Karpas-422 (cell line): ENCODE data around the gene THSD7B. TPM values are rescaled to one million over a fixed set of nuclear protein-coding genes. Genes with fewer than 3 reads are reported as not detected.
"Not testable (repeated sequence)": the region's sequence is repeated elsewhere in the genome, so short reads cannot be mapped to it uniquely, and the experiment has no call there.

Source experiments
- DNase-seq: peaks from one replicate; pipeline ENCODE4 v3.0.0-alpha.2; 2015
- H2AFZ ChIP-seq: fragments of 200-600 bp; sonication (generic); 2 replicates; pipeline ENCODE4 v1.6.1; 2014; ENCODE audit warnings: antibody characterized with exemption, low read length, mixed read lengths
- H3K27ac ChIP-seq: fragments of 200-600 bp; sonication (generic); 2 replicates; pipeline ENCODE4 v1.5.1; 2014; ENCODE audit warnings: mild to moderate bottlenecking, low read length, moderate library complexity
- H3K27me3 ChIP-seq: fragments of 200-600 bp; sonication (generic); 2 replicates; pipeline ENCODE4 v1.6.1; 2014; ENCODE audit warnings: low read length, mixed read lengths
- H3K36me3 ChIP-seq: fragments of 200-600 bp; sonication (generic); 2 replicates; pipeline ENCODE4 v1.6.1; 2014; ENCODE audit warnings: low read length, mixed read lengths; ENCODE audit not compliant: insufficient read depth
- H3K4me1 ChIP-seq: fragments of 200-600 bp; sonication (generic); 2 replicates; pipeline ENCODE4 v1.6.1; 2014; ENCODE audit warnings: mild to moderate bottlenecking, low read length, mixed read lengths
- H3K4me2 ChIP-seq: fragments of 200-600 bp; sonication (generic); 2 replicates; pipeline ENCODE4 v1.6.1; 2014; ENCODE audit warnings: low read length, low read depth, mild to moderate bottlenecking; ENCODE audit not compliant: poor library complexity, severe bottlenecking
- H3K4me3 ChIP-seq: fragments of 200-600 bp; sonication (generic); 2 replicates; pipeline ENCODE4 v1.5.1; 2014; ENCODE audit warnings: mild to moderate bottlenecking, antibody characterized with exemption, low read length, mixed read lengths
- H3K79me2 ChIP-seq: fragments of 200-600 bp; sonication (generic); 2 replicates; pipeline ENCODE4 v1.6.1; 2014; ENCODE audit warnings: mild to moderate bottlenecking, low read length, mixed read lengths
- H3K9ac ChIP-seq: fragments of 200-600 bp; sonication (generic); 2 replicates; pipeline ENCODE4 v1.6.0; 2014; ENCODE audit warnings: low read length
- H3K9me2 ChIP-seq: fragments of 200-600 bp; sonication (generic), shearing (Covaris generic); replicated peaks from 2 replicates; pipeline ENCODE4 v1.6.0; 2014; ENCODE audit warnings: mild to moderate bottlenecking, low read length, moderate library complexity; ENCODE audit not compliant: insufficient read depth
- H3K9me3 ChIP-seq: fragments of 300-700, 200-600 bp; sonication (generic); 2 replicates; pipeline ENCODE4 v1.6.1; 2014; ENCODE audit warnings: low read length, mixed read lengths
- H4K20me1 ChIP-seq: fragments of 200-600 bp; sonication (generic); 2 replicates; pipeline ENCODE4 v1.6.1; 2014; ENCODE audit warnings: mild to moderate bottlenecking, antibody characterized with exemption, low read length, low read depth; ENCODE audit not compliant: insufficient read depth
- total RNA-seq: library from RNA; depleted of rRNA; stranded (reverse); fragments of >200 nt; shearing (Covaris generic); gene quantifications from 2 replicates; pipeline ENCODE4 v1.2.3, GENCODE V29; 2014; ENCODE audit warnings: low replicate concordance

Gene THSD7B
- total RNA-seq, 1 experiment from 2014 or later, result not detected

GRCh38 chr2:137076111-137076765, 310.9 kb downstream of the THSD7B start:
- not testable (repeated sequence) for H3K9me3 ChIP-seq, H3K27ac ChIP-seq

GRCh38 chr2:137091704-137092103, 326.4 kb downstream of the THSD7B start:
- Histone ChIP-seq H4K20me1 (no peaks in the 10 kb centered on the region), H2AFZ (no peak overlapping the region), H3K36me3 (no peaks in the 10 kb centered on the region), H3K9me2 (no peaks in the 10 kb centered on the region), H3K27ac (no peak overlapping the region), H3K79me2 (no peaks in the 10 kb centered on the region), H3K9ac (no peak overlapping the region), H3K4me2 (no peak overlapping the region), H3K4me3 (no peak overlapping the region), H3K9me3 (no peaks in the 10 kb centered on the region), H3K4me1 (no peaks in the 10 kb centered on the region), H3K27me3 (no peaks in the 10 kb centered on the region)
- DNase-seq, result no peak

More at GRCh38 chr2:137076111-137076765, 310.9 kb downstream of the THSD7B start:
- H3K79me2 ChIP-seq, H2AFZ ChIP-seq, H3K4me1 ChIP-seq, H3K4me2 ChIP-seq, H4K20me1 ChIP-seq, H3K9me2 ChIP-seq, H3K27me3 ChIP-seq, H3K36me3 ChIP-seq, H3K4me3 ChIP-seq, H3K9ac ChIP-seq, DNase-seq: not testable (repeated sequence)

GRCh38 chr2:137093116-137093515, 327.8 kb downstream of the THSD7B start:
- Histone ChIP-seq H3K27ac (no peak overlapping the region), H3K4me3 (no peak overlapping the region)

GRCh38 chr2:137096187-137096586, 330.8 kb downstream of the THSD7B start:
- Histone ChIP-seq H3K9ac (no peak overlapping the region), H3K27ac (no peak overlapping the region), H3K4me1 (no peaks in the 10 kb centered on the region), H3K9me2 (no peaks in the 10 kb centered on the region), H3K36me3 (no peaks in the 10 kb centered on the region), H3K27me3 (no peaks in the 10 kb centered on the region), H3K9me3 (no peaks in the 10 kb centered on the region), H3K79me2 (no peaks in the 10 kb centered on the region), H4K20me1 (no peaks in the 10 kb centered on the region), H3K4me2 (no peak overlapping the region), H2AFZ (no peak overlapping the region), H3K4me3 (no peak overlapping the region)
- DNase-seq, result no peak

More at GRCh38 chr2:137093116-137093515, 327.8 kb downstream of the THSD7B start:
- H2AFZ ChIP-seq, result no peak overlapping the region
- H3K79me2 ChIP-seq, result no peaks in the 10 kb centered on the region
- DNase-seq, result no peak
- H3K9me3 ChIP-seq, result no peaks in the 10 kb centered on the region
- H3K36me3 ChIP-seq, result no peaks in the 10 kb centered on the region
- H3K4me2 ChIP-seq, result no peak overlapping the region
- H3K9me2 ChIP-seq, result no peaks in the 10 kb centered on the region
- H3K4me1 ChIP-seq, result no peaks in the 10 kb centered on the region
- H3K27me3 ChIP-seq, result no peaks in the 10 kb centered on the region
- H4K20me1 ChIP-seq, result no peaks in the 10 kb centered on the region
- no peak overlapping the region for H3K9ac ChIP-seq

GRCh38 chr2:137096693-137097092, 331.3 kb downstream of the THSD7B start:
- H3K9me2 ChIP-seq, result no peaks in the 10 kb centered on the region
- H3K79me2 ChIP-seq, result no peaks in the 10 kb centered on the region
- no peak overlapping the region for H3K4me2 ChIP-seq
- H3K27ac ChIP-seq, result no peak overlapping the region
- no peak overlapping the region for H3K4me3 ChIP-seq
- H2AFZ ChIP-seq, result no peak overlapping the region
- no peak for DNase-seq
- H3K36me3 ChIP-seq, result no peaks in the 10 kb centered on the region
- H3K4me1 ChIP-seq, result no peaks in the 10 kb centered on the region
- H3K27me3 ChIP-seq, result no peaks in the 10 kb centered on the region
- H3K9me3 ChIP-seq, result no peaks in the 10 kb centered on the region
- no peaks in the 10 kb centered on the region for H4K20me1 ChIP-seq
- H3K9ac ChIP-seq, result no peak overlapping the region

GRCh38 chr2:137101814-137102213, 336.5 kb downstream of the THSD7B start:
- not testable (repeated sequence) for DNase-seq, H3K9me3 ChIP-seq, H3K36me3 ChIP-seq, H3K9me2 ChIP-seq, H4K20me1 ChIP-seq, H3K27ac ChIP-seq, H3K9ac ChIP-seq, H3K4me1 ChIP-seq, H3K79me2 ChIP-seq, H3K27me3 ChIP-seq, H2AFZ ChIP-seq, H3K4me2 ChIP-seq, H3K4me3 ChIP-seq

GRCh38 chr2:137107904-137108303, 342.6 kb downstream of the THSD7B start:
- Histone ChIP-seq H3K9me3 (no peaks in the 10 kb centered on the region), H3K36me3 (no peaks in the 10 kb centered on the region), H3K4me3 (no peak overlapping the region), H4K20me1 (no peaks in the 10 kb centered on the region), H2AFZ (no peak overlapping the region), H3K4me1 (no peaks in the 10 kb centered on the region), H3K4me2 (no peak overlapping the region), H3K27ac (no peak overlapping the region), H3K9me2 (no peaks in the 10 kb centered on the region), H3K27me3 (no peaks in the 10 kb centered on the region), H3K9ac (no peak overlapping the region), H3K79me2 (no peaks in the 10 kb centered on the region)
- DNase-seq, result no peak

- no peaks in the 10 kb centered on the region for H3K4me1 ChIP-seq
- no peaks in the 10 kb centered on the region for H3K36me3 ChIP-seq
- DNase-seq, result no peak
- H3K4me3 ChIP-seq, result no peak overlapping the region
- no peak overlapping the region for H3K27ac ChIP-seq
- H2AFZ ChIP-seq, result no peak overlapping the region
- H3K4me2 ChIP-seq, result no peak overlapping the region
- no peaks in the 10 kb centered on the region for H3K9me2 ChIP-seq
- no peaks in the 10 kb centered on the region for H3K9me3 ChIP-seq
- H3K9ac ChIP-seq, result no peak overlapping the region
- no peaks in the 10 kb centered on the region for H3K79me2 ChIP-seq
- no peaks in the 10 kb centered on the region for H4K20me1 ChIP-seq
- H3K27me3 ChIP-seq, result no peaks in the 10 kb centered on the region
These were observed 346.6 kb downstream of the THSD7B start for GRCh38 chr2:137111896-137112295.
